BJ (cell line): ENCODE results near the gene RHBDL1. TPM values are rescaled to one million over a fixed set of nuclear protein-coding genes. Genes with fewer than 3 reads are reported as not detected.
A peak's percentile ranks its signal among the peaks of the same experiment; 100 is the strongest.

Experiments
- CTCF ChIA-PET: fragments of 350-600 bp; formaldehyde crosslinking; extraction: SDS; loops from one replicate; lab custom pipeline; 2021; ENCODE audit warnings: antibody characterized with exemption, inconsistent platforms; lab: Yijun Ruan, JAX
- POLR2A ChIA-PET: fragments of 300-600 bp; sonication (Branson Sonifier 250); formaldehyde crosslinking; extraction: SDS; loops from one replicate; lab custom pipeline; 2021; ENCODE audit warnings: antibody characterized with exemption; lab: Charles Lee
- DNase-seq: peaks from one replicate; pipeline ENCODE4 v3.0.0-alpha.2; 2011; ENCODE audit warnings: low read depth
- H3K27me3 ChIP-seq: 2 replicates; pipeline ENCODE4 v1.6.0; 2011; ENCODE audit warnings: low read length; ENCODE audit not compliant: control insufficient read depth, insufficient read depth
- H3K36me3 ChIP-seq: 2 replicates; pipeline ENCODE4 v1.5.1; 2011; ENCODE audit warnings: low read length; ENCODE audit not compliant: control insufficient read depth, insufficient read depth
- H3K4me3 ChIP-seq: 2 replicates; pipeline ENCODE4 v1.5.1; 2011; ENCODE audit warnings: low read depth, mild to moderate bottlenecking, control low read depth, low read length
- CTCF ChIP-seq: IDR thresholded peaks from 2 replicates; pipeline ENCODE4 v1.5.1; 2011; ENCODE audit warnings: low read depth, mild to moderate bottlenecking, control low read depth, inconsistent platforms, low read length, moderate library complexity; ENCODE audit not compliant: insufficient read depth
- polyA plus RNA-seq: library from polyadenylated mRNA; depleted of rRNA; stranded (reverse); fragments of >200 nt; gene quantifications from 2 replicates; pipeline ENCODE4 v1.2.3, GENCODE V29; 2011

Gene RHBDL1
- polyA plus RNA-seq, 1 experiment, result 1.3 TPM

GRCh38 chr16:666572-666971, 8.9 kb upstream of the RHBDL1 start:
- H3K4me3 ChIP-seq, result no peak overlapping the region
- POLR2A ChIA-PET, result no interaction called here
- no peaks in the 10 kb centered on the region for H3K27me3 ChIP-seq
- TF ChIP-seq CTCF, result no peak
- DNase-seq, result no peak
- CTCF ChIA-PET, result interaction anchor here (0.9 to 3.1 kb wide), 3 partner anchors 9 to 23 kb away, joined by 3 to 20 read pairs (median 4); partner anchors contain the start of genes STUB1 and WDR24
- peaks cover 23% of the 10 kb centered on the region for H3K36me3 ChIP-seq

GRCh38 chr16:667113-667779, 8.2 kb upstream of the RHBDL1 start:
- ChIA-PET POLR2A (no interaction called here), CTCF (interaction anchor here (1.5 to 3.1 kb wide), 3 partner anchors 9 to 23 kb away, joined by 3 to 20 read pairs (median 6); partner anchors contain the start of genes RHBDL1, STUB1 and WDR24)
- DNase-seq, result no peak
- H3K4me3 ChIP-seq, result no peak overlapping the region
- H3K36me3 ChIP-seq, result peaks cover 29% of the 10 kb centered on the region
- no peak for TF ChIP-seq CTCF
- H3K27me3 ChIP-seq, result no peaks in the 10 kb centered on the region

GRCh38 chr16:667780-668518, 7.5 kb upstream of the RHBDL1 start, which contains the start of gene RHOT2:
RHOT2 (plus strand) TSS chr16:668132; CDS start chr16:668200, 68 bp downstream.
- H3K4me3 ChIP-seq, result peak within 1 kb of the TSS; percentile 99
- peak; percentile 40 for TF ChIP-seq CTCF
- peaks cover 32% of the 10 kb centered on the region for H3K36me3 ChIP-seq
- no peaks in the 10 kb centered on the region for H3K27me3 ChIP-seq
- no peak for DNase-seq
- ChIA-PET CTCF (interaction anchor here (0.7 to 3.1 kb wide), 4 partner anchors 8 to 1190 kb away, joined by 3 to 20 read pairs (median 4); partner anchors contain the start of genes RHBDL1, STUB1 and WDR24), POLR2A (no interaction called here)

- TF ChIP-seq CTCF, result no peak
- DNase-seq, result no peak
- CTCF ChIA-PET, result interaction anchor here (0.7 to 3.1 kb wide), 3 partner anchors 8 to 1189 kb away, joined by 3 to 20 read pairs (median 6); partner anchors contain the start of genes RHBDL1 and STUB1
These were observed 6.8 kb upstream of the RHBDL1 start for GRCh38 chr16:668519-669171.

GRCh38 chr16:669666-670065, 5.8 kb upstream of the RHBDL1 start:
- TF ChIP-seq CTCF, result no peak
- H3K36me3 ChIP-seq, result peaks cover 41% of the 10 kb centered on the region
- H3K27me3 ChIP-seq, result no peaks in the 10 kb centered on the region
- no peak for DNase-seq
- no peak overlapping the region for H3K4me3 ChIP-seq
- CTCF ChIA-PET, result no interaction called here
- POLR2A ChIA-PET, result no interaction called here

More at GRCh38 chr16:668519-669171, 6.8 kb upstream of the RHBDL1 start:
- Histone ChIP-seq H3K4me3 (peak overlapping the region; percentile 99), H3K27me3 (no peaks in the 10 kb centered on the region), H3K36me3 (peaks cover 39% of the 10 kb centered on the region)
- POLR2A ChIA-PET, result no interaction called here
